Spleen (tissue), 11 donors: ENCODE results near the gene CDK18. TPM values are rescaled to one million over a fixed set of nuclear protein-coding genes. Genes with fewer than 3 reads are reported as not detected.

ENCODE experiments used
- DNase-seq: peaks from one replicate; pipeline ENCODE4 v3.0.0-alpha.2; 2020
- H3K27ac ChIP-seq, 8 donors: fragments of 200-600 bp; sonication (generic) in 7 of 8; 1 replicate in 4 of 8; 2 replicates in 4 of 8; pipeline versions ENCODE4 v1.5.0 to v1.8.0; 2016 to 2021; ENCODE audit warnings: inconsistent platforms in 4 of 8, mild to moderate bottlenecking in 4 of 8, moderate library complexity in 1 of 8
- H3K27me3 ChIP-seq, 7 donors: fragments of 200-600 bp; sonication (generic) in 6 of 7; replicated peaks in 1 of 7; 1 replicate in 4 of 7; 2 replicates in 3 of 7; pipeline versions ENCODE4 v1.5.0 to v1.8.0; 2016 to 2021; ENCODE audit warnings: inconsistent platforms in 3 of 7, mild to moderate bottlenecking in 1 of 7
- H3K36me3 ChIP-seq, 6 donors: fragments of 200-600 bp; sonication (generic) in 5 of 6; 1 replicate in 4 of 6; 2 replicates in 2 of 6; pipeline versions ENCODE4 v1.5.0 to v1.8.0; 2016 to 2021; ENCODE audit warnings: inconsistent platforms in 2 of 6
- H3K4me1 ChIP-seq, 6 donors: fragments of 200-600 bp; sonication (generic) in 5 of 6; 1 replicate in 3 of 6; 2 replicates in 3 of 6; pipeline versions ENCODE4 v1.5.0 to v1.8.0; 2016 to 2021; ENCODE audit warnings: inconsistent platforms in 3 of 6
- H3K4me3 ChIP-seq, 8 donors: fragments of 200-600 bp; sonication (generic) in 7 of 8; 1 replicate in 4 of 8; 2 replicates in 4 of 8; pipeline versions ENCODE4 v1.5.0 to v1.8.0; 2016 to 2021; ENCODE audit warnings: inconsistent platforms in 4 of 8, mild to moderate bottlenecking in 4 of 8, moderate library complexity in 2 of 8
- H3K9me3 ChIP-seq, 8 donors: fragments of 200-600 bp; sonication (generic) in 7 of 8; 1 replicate in 4 of 8; 2 replicates in 4 of 8; pipeline versions ENCODE4 v1.5.0 to v1.8.0; 2016 to 2021; ENCODE audit warnings: inconsistent platforms in 4 of 8
- POLR2A ChIP-seq, 3 donors: fragments of 450-650 bp; IDR thresholded peaks; one replicate each; pipeline ENCODE4 v1.5.1; 2017; ENCODE audit warnings: antibody characterized with exemption in 3 of 3, mild to moderate bottlenecking in 1 of 3
- POLR2AphosphoS5 ChIP-seq, 3 donors: sonication (generic); formaldehyde crosslinking; IDR thresholded peaks; one replicate each; pipeline ENCODE4 v1.5.1; 2017; ENCODE audit warnings: antibody characterized with exemption in 3 of 3
- WGBS, 5 donors: extraction: QIAGEN DNeasy Blood & Tissue Kit in 3 of 5; methylation state at CpG; one replicate each; pipeline versions ENCODE4 v1.1.5 to v1.1.7; 2013 to 2018; 5-methylcytosine and 5-hydroxymethylcytosine counted together
- intact Hi-C: fragments of 100-400 bp; cut with DNase I; formaldehyde crosslinking; loops from one replicate; pipeline ENCODE4 v1.15.0; 2023; ENCODE audit warnings: low total_unique reads
- polyA plus RNA-seq, 3 donors: library from polyadenylated mRNA; stranded (reverse); fragments of 200-250 nt; gene quantifications; one replicate each; pipeline ENCODE4 v1.2.1, GENCODE V29; 2013
- total RNA-seq, 7 donors: library from RNA; depleted of rRNA in 3 of 7; stranded (reverse); fragments of >200 nt in 3 of 7; fragmentation: NEBNext Ultra II Directional in 4 of 7; extraction: Animal tissue kit (Norgen Biotek cat#: 25700) in 4 of 7; gene quantifications; one replicate each; pipeline versions ENCODE4 v1.1.0 to v1.2.1, GENCODE V29; 2016 to 2021
- TF ChIP-seq, protein P1 (sequence below), 11 experiments: fragments of 200-600 bp in 7 of 11; fragments of 450-650 bp in 4 of 11; sonication (generic) in 4 of 11; IDR thresholded peaks in 8 of 11; conservative IDR thresholded peaks in 3 of 11; 1 replicate in 7 of 11; 2 replicates in 4 of 11; pipeline versions ENCODE4 v1.4.0 to v1.8.0; 2016 to 2021; ENCODE audit warnings: antibody characterized with exemption in 11 of 11, inconsistent platforms in 4 of 11, mild to moderate bottlenecking in 1 of 11
- donor health status: healthy with polysubstance abuse.
- donor health status: DM: no; HTN: no; CAD: no; lungs with moderate emphysema.
- donor health status: DM: no; HTN: no; CAD: no.
- donor health status: Bipolar disorder and iron deficiency.
- donor health status: healthy.
- donor health status: DM: no; HTN: no; CAD: no.
- donor health status: DM: yes; HTN: yes; CAD: no.

CDK18 gene
- total and polyA plus RNA-seq, 10 donors, result 3.5 to 25.3 (median 17.8) TPM

DNA sequence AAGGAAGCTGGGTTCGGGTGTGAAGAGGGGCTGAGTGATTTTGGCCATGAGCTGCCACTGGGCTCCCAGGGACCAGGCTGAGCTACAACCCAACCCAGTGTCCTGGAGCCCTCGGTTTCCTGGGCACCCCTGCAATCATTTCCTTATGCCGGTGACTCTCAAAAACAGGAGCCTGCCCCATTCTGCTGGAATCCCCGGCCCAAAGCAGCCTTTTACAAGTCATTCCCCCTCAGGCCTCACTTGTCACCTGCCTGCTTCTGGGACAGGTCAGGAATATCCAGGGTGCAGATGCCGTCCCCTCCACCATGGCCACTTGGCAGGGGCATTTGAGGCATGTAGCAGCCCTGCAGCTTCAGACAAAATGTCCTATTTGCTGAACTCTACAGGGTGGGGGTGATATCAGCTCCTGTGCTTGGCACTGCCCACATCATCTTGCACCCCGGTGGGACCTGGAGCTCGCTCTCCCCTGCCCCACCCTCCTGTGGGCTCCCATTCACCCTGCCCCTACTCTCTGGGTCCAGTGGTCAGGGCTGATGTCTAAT, 30.0 kb downstream of the CDK18 start:
- H3K4me3 ChIP-seq, result no peak overlapping the region
- intact Hi-C loops, result loop anchor here (10.0 kb wide), 1 partner anchor 50 kb away; no protein-coding TSS in a partner anchor
- peaks cover 0 to 30% (median 0%) of the 10 kb centered on the region in 6 donors for H3K36me3 ChIP-seq
- H3K27ac ChIP-seq, result no peak overlapping the region
- DNase-seq, result peak; percentile 46
- H3K4me1 ChIP-seq, result peaks cover 6 to 23% (median 14%) of the 10 kb centered on the region in 6 donors
- H3K9me3 ChIP-seq, result no peaks in the 10 kb centered on the region
- H3K27me3 ChIP-seq, result peaks cover 0 to 11% (median 0%) of the 10 kb centered on the region in 7 donors
- no peak for TF ChIP-seq POLR2A (IDR thresholded peaks at IDR 0.05)
- TF ChIP-seq, protein P1, sequence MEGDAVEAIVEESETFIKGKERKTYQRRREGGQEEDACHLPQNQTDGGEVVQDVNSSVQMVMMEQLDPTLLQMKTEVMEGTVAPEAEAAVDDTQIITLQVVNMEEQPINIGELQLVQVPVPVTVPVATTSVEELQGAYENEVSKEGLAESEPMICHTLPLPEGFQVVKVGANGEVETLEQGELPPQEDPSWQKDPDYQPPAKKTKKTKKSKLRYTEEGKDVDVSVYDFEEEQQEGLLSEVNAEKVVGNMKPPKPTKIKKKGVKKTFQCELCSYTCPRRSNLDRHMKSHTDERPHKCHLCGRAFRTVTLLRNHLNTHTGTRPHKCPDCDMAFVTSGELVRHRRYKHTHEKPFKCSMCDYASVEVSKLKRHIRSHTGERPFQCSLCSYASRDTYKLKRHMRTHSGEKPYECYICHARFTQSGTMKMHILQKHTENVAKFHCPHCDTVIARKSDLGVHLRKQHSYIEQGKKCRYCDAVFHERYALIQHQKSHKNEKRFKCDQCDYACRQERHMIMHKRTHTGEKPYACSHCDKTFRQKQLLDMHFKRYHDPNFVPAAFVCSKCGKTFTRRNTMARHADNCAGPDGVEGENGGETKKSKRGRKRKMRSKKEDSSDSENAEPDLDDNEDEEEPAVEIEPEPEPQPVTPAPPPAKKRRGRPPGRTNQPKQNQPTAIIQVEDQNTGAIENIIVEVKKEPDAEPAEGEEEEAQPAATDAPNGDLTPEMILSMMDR (IDR thresholded peaks at IDR 0.05 in 8 of 11, conservative IDR thresholded peaks at IDR 0.05 in 3 of 11), result no peak
- no peak for TF ChIP-seq POLR2AphosphoS5 (IDR thresholded peaks at IDR 0.05)
- WGBS, 5 donors, result 87 to 94% (median 91%) methylated on average over 4 to 7 of the region's 7 CpGs

DNA sequence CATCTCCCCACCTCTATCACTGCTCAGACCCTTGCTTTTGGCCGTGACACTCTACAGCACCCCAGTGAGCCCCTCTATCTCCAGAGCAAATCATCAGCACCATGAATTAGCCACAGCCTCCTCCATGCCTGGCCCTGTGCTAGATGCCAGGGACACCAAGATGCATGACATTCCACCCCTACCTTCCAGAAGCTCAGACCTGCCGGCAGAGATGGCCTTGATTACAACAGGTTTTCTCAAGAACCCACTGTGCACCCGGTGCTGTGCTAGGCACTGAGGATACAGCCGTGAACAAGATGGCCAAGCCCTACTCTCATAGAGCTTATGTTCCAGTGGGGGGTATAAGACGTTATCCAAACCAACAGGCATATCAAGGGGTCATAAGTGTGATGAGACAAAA, 30.6 kb downstream of the CDK18 start:
- intact Hi-C loops, result loop anchor here (10.0 kb wide), 1 partner anchor 50 kb away; no protein-coding TSS in a partner anchor
- WGBS, 5 donors, result 80 to 85% (median 82%) methylated on average over 5 of the region's 5 CpGs
- H3K36me3 ChIP-seq, result peaks cover 0 to 25% (median 0%) of the 10 kb centered on the region in 6 donors
- peaks cover 0 to 11% (median 0%) of the 10 kb centered on the region in 7 donors for H3K27me3 ChIP-seq
- H3K27ac ChIP-seq, result no peak overlapping the region
- H3K4me3 ChIP-seq, result no peak overlapping the region
- H3K9me3 ChIP-seq, result no peaks in the 10 kb centered on the region
- peak; percentile 25 for DNase-seq
- TF ChIP-seq, protein P1 (IDR thresholded peaks at IDR 0.05 in 8 of 11, conservative IDR thresholded peaks at IDR 0.05 in 3 of 11), result no peak
- TF ChIP-seq POLR2AphosphoS5 (IDR thresholded peaks at IDR 0.05) (no peak), POLR2A (IDR thresholded peaks at IDR 0.05) (no peak)
- H3K4me1 ChIP-seq, result peaks cover 6 to 21% (median 11%) of the 10 kb centered on the region in 6 donors

DNA sequence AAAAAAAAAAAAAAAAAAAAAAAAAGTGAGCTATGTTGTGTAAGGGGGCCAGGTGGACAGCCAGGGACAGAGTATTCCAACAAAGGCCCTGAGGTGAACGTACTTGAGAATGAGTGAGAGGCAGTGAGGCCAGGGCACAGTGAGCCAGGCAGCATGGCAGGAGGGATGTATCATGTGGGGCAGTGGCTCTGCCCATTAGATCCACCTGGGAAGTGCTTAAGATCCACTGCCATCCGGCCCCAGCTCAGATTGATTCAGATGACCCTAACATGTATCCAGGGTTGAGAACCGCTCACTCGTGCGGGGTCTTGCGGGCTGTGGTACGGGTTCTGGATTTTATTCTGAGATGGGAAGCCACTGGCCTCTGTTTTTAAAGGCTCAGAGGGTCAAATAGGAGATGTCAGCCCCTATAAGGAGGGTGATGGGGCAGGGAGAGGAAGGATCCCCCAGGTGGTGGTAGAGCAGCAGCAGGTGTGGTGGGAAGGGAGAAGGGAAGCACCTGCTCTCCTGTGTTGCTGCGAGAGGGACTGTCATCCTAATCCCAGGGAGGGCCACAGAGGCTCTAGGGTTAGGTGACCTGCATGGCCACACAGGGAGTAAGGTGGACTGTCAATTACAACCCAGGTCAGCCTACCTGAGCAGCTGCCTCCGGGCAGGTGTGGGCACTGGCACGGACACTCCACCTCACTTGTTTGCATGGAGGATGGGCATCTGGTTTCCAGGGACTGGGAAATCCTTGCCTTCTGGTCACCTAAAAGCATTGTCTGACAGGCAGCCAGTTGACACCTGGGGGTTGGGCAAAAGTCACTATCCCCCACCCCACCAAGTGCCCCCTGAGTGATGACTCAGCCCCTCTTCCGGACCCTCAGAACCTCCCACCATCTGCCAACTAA, 31.6 kb downstream of the CDK18 start:
- intact Hi-C loops, result loop anchor here (10.0 kb wide), 1 partner anchor 49 kb away; no protein-coding TSS in a partner anchor
- no peak for TF ChIP-seq POLR2AphosphoS5 (IDR thresholded peaks at IDR 0.05)
- TF ChIP-seq, protein P1 (IDR thresholded peaks at IDR 0.05 in 8 of 11, conservative IDR thresholded peaks at IDR 0.05 in 3 of 11), result no peak
- TF ChIP-seq POLR2A (IDR thresholded peaks at IDR 0.05), result no peak
- Histone ChIP-seq H3K4me3 (no peak overlapping the region), H3K36me3 (peaks cover 0 to 14% (median 0%) of the 10 kb centered on the region in 6 donors), H3K27me3 (peaks cover 0 to 17% (median 0%) of the 10 kb centered on the region in 7 donors), H3K9me3 (no peaks in the 10 kb centered on the region), H3K27ac (no peak overlapping the region), H3K4me1 (peaks cover 6 to 21% (median 11%) of the 10 kb centered on the region in 6 donors)
- 83 to 92% (median 86%) methylated on average over 8 to 11 of the region's 11 CpGs for WGBS, 5 donors
- DNase-seq, result peak; percentile 20
